ENCODE results near the gene SKI. TPM values are rescaled to one million over a fixed set of nuclear protein-coding genes. Genes with fewer than 3 reads are reported as not detected.
A peak's percentile ranks its signal among the peaks of the same experiment; 100 is the strongest.

SKI gene
- total RNA-seq, 1 donor from 2014 or later, result 34.8 TPM

DNA sequence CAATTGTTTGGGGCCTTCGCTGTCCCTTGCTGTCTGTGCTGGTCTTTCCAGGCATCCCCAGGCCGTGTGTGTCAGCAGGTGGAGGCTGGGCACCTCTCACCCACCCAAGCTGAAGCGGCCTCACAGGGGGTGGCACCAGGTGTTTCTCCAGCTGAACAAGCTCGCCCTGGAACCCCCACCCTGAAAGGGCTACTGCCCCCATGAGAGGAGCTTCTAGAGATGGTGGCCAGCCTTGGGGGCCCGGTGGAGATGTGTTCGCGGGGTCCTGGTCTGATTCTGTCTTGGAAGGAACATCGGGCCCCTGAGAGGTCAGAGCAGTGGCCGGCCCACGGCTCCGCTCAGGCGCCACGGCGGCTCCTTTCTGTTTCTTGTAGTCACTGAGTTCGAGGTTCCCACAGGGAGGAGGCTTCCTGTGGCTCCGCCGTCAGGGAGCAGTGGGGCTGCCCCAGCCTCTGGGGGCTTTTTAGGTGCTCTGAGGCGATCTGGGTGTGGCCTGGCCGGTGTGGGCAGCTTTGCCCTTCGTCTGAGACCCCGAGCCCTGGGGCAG lies 46.9 kb downstream of the SKI start:
- no peak for DNase-seq (ENCODE audit: low read depth)

DNA sequence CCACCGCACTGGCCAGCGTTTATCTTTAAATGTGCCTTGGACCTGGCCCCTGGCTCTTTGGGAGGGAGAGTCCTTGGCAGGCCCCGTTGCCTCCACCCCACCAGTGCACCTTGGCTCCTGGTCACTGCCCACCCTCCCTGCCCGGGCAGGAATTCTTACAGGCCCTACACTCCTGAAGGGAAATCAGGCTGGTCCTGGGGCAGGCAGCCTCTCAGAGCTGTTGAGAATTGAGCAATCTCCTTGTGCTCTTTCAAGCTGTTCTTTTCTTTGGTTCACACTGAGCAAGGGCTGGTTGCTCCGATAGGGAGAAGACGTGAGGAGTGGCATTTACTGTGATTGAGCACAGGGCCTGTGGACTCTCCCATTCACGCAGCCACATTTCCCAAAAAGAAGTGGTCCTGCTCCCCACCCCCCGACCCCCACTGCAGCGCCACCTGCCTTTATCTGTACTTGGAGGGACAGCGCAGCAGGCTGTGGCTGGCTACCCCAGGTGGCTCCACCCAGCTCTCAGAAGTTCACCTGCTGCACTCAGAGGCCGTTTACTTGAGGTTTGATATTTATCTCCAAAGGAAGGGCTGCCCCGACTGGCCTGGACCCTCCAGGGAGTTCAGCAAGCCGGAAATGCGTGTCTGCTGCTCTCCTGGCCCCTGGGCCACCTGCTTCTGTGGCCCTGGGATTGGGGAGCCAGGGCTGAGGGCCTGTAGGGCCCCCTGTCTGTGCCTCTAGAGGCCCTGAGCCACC lies 47.8 kb downstream of the SKI start:
- DNase-seq (ENCODE audit: low read depth), result peak; percentile 44

DNA sequence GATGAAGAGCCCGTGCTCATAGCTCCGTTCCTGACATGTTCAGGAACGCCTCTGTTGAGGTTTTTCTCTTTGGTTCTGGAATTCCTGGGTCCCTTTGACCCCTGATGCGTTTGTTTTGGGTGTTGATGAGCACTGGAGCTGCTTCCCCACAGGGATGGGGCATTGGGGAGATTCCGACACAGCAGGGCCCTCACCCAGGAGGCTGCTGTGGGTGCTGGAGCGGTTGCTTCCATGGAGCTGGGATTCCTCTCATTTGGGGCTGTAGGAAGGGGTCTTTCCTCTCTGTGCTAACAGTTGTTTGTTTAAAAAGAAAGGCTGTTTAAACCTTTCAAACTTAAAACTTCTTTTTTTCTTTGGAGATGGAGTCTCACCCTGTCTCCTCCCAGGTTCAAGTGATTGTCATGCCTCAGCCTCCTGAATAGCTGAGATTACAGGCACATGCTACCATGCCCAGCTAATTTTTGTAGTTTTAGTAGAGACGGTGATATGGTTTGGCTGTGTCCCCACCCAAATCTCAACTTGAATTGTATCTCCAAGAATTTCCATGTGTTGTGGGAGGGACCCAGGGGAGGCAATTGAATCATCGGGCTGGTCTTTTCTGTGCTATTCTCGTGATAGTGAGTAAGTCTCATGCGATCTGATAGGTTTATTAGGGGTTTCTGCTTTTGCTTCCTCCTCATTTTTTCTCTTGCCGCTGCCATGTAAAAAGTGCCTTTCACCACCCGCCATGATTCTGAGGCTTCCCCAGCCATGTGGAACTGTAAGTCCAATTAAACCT lies 48.9 kb downstream of the SKI start:
- DNase-seq (ENCODE audit: low read depth), result no peak

DNA sequence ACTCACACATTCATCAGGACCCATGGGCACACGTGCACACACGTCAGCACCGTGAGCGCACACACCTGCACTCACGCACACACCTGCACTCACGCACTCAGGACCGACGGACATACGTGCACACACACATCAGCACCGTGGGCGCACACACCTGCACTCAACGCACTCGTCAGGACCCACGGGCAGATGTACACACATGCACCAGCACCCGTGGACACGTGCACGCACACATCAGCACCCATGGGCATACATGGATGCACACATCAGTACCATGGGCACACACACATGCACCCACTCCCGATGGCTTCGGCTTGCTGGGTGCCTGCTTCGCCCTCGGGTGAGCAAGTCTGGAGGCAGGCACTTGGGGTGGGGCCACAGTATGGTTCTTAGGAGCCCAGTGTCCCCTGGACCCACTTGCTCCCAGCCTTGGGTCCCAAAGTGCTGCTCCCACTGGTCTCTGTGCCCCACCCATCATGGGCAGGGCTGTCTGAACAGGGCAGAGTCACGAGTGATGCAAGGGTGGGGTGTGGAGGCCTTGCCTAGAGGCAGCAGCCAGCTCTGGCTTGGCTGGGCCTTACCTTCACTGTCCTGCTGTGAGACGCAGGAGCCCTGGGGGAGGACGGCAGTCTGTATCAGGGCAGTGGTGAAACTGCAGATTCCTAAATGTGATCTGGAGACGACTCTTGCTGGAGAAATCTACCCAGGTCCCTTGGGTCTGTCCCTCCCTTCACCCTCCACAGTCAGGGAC lies 49.8 kb downstream of the SKI start:
- no peak for DNase-seq (ENCODE audit: low read depth)

DNA sequence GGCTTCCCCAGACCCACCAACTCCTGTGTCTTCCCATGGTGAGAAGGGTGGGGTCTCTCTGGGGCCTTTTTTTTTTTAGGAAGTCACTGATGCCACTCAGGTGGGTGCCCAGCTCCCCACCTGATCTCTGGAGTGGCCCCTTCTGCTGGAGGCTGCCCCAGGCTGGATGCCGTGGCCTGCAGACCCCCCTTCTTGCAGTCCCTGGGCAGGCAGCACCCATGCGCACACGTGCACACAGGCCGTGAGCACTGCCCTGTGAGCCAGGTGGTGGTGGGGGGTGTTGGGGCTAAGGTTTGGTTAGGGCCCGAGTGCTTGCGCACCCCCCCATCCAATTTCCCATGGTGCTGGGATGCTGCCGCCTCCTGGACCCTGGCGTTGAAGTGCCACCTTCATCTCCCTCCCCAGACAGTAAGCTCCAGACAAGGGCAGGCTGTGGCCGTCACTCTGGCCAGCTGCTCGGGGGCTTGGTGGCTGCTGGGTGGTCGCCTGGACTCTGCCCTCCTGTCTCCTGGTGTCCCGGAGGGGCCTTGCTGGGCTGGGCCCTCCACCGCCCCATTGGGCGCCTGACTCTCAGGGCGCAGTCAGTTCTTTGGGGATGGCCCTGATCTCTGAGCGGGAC lies 50.6 kb downstream of the SKI start:
- DNase-seq (ENCODE audit: low read depth), result no peak

DNA sequence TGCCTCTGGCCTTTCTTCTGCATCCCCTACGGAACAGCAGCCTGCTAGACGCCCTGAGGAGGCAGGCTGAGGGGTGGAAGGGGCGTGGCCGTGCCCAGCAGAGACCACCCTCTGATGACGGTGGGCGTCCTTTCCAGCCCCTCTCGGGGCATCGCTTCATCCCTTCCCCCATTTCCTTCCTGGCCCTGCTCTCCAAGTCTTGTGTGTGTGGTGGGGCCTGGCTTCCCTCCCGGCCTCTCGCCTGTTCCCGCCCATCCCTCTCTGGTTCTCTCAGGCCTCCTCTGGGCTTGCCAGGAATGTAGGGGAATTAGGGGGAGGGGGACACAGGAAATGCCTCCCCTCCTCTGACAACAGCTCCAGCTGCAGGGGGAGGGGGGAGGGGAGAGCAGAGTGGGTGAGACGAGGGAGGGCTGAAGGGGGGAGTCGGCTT lies 51.1 kb downstream of the SKI start:
- peak; percentile 58 for DNase-seq (ENCODE audit: low read depth)

DNA sequence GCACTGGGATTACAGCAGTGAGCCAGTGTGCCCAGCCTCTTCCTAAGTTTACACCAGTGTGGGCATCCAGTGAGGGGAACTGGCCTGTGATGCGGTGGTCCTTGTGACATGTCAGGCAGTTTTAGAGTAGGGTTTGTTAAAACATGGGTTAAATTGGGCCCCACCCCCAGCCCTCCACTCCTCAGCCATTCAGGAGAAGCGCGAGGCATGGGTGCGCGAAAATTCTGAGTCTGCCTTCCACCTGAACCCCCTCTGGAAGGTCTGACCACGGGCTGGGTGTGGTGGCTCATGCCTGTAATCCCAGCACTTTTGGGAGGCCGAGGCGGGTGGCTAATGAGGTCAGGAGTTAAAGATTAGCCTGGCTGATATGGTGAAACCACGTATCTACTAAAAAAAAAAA lies 51.7 kb downstream of the SKI start:
- DNase-seq (ENCODE audit: low read depth), result no peak

DNA sequence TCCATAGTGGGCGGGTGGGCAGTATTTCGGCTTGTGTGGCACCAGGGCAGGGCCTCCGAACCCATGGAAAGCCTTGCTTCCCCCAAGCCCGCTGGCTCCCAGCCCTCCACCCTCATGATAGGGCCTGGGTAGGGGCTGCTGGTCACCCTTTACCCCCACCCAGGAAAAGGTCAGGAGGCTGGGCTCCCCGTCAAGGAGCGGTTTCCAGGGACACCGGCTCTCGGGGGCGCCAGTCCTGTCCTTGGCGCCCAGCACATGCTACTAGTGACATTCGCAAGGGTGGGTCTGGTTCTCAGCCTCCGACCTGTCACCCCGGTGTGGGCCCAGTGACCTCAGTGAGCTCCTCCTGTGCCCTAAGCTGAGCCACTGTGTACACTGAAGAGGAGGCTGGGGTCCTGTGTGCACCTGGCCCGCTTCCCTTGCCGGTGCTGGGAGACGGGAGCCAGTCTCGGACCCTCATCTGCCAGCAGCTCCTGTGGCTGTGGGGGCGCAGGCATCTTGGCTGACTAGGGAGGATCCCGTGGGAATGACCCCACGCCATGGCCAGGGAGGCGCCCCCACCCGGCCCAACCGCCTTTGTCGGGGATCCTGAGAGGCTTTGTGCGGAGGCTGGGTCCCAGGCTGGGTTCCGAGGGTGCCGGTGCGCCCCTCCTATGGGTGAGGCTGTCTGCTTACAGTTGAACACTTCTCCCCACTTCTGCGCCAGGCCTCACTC lies 54.6 kb downstream of the SKI start:
- no peak for DNase-seq (ENCODE audit: low read depth)

DNA sequence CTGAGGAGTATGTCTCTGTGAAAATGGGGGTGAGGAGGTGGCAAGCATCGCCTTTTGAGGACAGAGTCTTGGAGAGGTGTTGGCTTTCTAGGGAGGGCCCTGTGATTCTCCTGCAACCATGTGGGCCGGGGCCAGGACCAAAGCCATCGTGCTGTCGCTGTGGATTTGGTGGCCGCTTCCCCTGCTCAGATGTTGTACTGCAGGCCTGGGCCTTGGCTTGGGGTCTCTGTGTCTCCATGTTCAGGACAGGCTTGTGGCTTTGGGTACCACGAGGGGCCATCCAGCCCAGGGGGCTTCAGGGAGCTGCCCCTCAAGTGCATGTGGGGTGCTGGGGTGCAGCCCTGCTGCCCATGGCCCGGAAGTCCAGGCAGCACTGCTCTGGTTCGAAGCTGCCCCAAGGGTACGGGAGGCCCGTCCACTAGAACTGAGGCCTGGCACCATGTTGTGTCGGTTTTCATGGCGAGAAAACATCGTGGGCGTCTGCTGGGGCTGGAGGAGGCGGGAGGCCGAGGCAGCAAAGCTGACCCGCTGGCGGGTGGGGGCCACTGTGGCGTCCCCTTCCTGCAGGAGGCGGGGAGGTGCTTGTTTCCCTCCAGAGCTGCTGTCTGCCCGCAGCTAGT lies 55.4 kb downstream of the SKI start:
- no peak for DNase-seq (ENCODE audit: low read depth)

DNA sequence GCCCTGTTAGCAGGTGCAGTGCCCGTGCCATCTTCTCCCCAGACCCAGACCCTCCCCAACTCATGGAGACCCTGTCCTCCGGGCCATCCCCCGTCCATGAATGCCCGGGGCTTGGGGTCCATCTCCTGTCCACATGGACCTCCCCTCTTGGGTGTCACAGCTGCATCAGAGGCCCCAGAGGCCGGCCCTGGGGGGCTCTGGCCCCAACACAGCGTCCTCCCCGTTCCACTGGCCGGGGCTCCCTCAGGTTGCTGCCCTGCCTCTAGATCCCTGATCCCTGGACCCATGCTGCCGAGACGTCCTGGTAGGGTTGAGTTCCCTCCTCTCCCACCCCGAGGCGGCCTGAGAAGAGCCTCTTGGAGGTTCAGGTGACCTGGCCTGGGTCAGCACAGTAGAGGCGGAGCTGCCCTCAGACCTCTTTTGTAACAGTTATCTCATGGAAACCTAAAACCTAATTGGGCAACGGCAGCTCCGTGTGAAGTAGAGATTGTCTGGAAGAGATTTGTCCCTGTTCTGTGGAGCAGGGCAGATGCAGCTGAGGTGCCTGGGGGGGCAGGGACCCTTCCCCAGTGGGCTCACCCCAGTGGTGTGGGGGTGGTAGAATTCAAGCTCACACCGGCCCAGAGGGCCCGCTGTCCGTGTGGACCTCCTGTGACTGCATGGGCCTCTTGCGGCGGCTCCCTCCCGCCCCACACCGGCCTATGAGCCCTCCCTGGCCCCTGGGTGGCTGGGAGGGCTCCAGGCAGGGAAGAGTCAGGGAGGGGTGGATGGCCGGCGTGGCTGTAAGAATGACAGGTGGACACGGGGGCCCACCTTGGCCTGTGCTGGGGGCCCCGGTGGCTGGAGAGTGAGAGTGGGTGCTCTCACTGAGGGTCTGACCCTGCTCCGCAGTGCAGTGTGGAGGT lies 56.1 kb downstream of the SKI start:
- no peak for DNase-seq (ENCODE audit: low read depth)

DNA sequence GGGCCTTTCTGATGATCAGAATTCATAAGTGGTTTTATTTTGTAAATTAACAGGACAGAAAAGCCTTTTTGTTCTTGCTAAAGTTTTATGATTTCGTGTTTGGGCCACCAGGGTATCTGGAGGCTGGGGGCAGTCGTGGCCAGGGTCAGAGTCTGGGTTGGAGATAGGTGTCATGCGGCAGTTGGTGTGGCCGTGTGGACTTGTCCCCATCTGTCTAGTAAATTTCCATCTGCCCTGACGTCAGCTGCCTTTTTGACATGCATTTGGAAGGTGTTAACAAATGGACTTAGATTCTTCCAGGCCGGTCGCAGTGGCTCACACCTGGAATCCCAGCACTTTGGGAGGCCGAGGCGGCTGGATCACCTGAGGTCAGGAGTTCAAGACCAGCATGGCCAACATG lies 56.8 kb downstream of the SKI start:
- DNase-seq (ENCODE audit: low read depth), result no peak

DNA sequence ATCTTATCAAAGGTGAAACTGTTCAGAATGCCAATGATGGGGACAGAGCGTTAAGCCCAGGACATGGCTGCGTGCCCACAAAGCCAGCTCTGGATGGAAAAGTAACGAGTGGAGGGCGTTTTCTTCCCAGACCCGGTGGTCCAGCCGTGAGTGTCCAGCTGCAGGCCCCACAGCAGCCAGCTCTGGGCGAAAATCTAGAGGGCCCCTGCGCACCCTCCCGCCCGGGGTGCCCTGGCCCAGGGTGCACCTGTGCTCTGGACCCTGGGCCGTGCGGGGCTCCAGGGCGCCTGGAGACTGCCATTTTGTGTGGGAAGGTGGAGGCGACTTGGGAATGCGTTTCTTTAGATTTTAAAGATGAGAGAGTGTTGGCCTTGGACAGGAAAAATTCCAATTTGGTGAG lies 58.8 kb downstream of the SKI start:
- DNase-seq (ENCODE audit: low read depth), result no peak

DNA sequence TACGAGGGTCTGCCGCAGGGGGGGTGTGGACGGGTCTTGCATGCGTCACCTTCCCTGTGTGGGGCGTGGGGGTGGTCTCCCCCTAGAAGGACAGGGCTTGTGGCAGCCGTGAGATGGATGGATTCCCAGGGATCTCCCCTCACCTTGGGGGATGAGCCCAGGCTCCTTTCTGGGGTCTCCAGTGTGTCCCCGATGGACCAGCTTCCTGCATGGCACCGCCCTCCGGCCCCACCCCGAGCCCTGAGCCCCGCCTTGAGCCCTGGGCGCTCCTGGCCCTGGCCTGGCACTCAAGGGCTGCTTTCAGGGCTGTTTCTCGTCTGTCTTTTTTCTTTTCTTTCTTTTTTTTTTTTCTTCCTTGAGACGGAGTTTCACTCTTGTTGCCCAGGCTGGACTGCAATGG lies 59.5 kb downstream of the SKI start:
- DNase-seq (ENCODE audit: low read depth), result no peak

DNA sequence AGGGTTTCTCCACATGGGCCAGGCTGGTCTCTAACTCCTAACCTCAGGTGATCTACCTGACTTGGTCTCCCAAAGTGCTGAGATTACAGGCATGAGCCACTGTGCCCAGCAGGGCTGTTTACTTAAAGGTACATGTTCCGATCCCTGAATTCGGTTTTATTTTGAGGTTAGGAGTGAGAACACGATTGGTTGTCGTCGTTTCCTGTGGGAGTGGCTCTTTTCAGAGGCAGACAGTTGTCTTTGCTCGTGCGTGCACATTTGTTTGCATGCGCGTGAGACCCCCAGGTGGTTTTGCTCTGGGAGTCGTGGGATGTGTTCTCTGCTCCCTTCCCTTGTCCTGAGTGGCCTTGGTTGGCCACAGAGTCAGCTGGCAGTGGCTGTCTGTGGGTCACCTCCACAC lies 60.2 kb downstream of the SKI start:
- no peak for DNase-seq (ENCODE audit: low read depth)

DNA sequence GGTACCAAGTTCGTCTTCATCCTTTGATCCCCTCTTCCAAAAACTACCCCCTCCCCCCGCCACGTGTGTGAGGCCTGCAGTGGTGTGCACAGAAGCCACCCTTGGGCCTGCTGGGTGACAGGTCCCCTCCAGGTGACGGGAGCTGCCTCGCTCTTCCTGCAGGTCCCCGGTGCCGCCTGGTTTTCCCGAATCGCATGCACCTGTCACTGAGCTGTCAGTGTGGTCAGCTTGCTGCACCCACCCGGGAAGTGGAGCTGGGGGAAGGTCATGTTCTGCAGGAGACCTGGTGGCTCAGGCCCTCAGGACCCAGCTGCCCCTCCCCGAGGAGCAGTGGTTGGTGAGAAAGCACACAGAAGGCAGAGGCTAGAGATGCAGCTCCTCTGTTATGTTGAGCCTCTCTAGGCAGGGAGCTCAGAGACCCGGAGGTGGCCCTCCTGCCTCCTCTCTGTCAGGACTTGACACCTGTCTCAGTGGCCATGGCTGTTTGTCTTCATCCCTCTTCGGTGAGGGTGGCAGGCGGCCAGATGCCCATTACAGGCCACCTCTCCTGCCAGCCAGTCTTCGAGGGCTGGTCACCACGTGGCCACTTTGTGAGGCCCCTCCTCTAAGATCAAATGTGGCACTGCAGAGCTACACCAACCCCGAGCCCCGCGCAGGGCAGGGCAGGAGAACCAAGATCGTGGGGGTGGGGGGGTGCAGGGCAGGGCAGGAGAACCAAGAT lies 60.9 kb downstream of the SKI start:
- no peak for DNase-seq (ENCODE audit: low read depth)

DNA sequence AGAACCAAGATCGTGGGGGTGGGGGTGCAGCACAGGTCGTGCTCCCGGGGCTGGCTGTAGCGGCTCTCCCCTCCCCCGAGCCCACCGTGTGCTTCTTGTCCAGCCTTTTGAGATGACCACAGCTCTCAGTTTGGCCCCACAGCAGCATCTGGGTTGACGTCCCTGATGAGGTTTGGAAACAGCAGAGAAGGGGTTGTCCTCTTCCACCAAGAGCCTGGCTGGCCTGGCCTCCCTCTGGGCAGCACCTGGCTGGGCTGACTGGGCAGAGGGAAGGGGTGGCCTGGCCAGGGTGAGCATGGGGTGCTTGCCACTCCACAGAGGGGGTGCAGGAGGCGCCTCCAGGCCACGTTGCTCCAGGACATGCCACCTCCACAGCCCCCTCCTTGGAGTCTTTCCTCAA lies 61.5 kb downstream of the SKI start:
- DNase-seq (ENCODE audit: low read depth), result no peak

DNA sequence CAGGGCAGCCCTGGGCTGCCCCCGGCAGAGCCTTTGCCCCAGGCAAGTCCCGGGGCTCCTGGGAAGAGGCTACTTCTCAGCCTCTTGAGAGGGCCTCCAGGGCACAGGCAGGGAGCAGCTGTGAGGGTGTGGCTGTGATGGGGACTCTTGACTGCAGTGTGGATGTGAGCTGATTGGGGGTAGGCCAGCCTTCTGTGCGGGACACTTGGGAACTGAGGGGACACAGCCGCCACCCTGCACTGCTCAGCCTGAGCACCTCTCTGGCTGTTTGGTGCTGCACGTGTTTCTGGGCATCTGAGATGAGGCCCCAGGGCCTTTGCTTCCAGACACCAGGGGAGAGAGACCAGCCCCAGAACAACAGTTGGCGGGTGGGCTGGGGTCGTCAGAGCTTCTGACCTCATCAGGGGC lies 62.1 kb downstream of the SKI start:
- no peak for DNase-seq (ENCODE audit: low read depth)

DNA sequence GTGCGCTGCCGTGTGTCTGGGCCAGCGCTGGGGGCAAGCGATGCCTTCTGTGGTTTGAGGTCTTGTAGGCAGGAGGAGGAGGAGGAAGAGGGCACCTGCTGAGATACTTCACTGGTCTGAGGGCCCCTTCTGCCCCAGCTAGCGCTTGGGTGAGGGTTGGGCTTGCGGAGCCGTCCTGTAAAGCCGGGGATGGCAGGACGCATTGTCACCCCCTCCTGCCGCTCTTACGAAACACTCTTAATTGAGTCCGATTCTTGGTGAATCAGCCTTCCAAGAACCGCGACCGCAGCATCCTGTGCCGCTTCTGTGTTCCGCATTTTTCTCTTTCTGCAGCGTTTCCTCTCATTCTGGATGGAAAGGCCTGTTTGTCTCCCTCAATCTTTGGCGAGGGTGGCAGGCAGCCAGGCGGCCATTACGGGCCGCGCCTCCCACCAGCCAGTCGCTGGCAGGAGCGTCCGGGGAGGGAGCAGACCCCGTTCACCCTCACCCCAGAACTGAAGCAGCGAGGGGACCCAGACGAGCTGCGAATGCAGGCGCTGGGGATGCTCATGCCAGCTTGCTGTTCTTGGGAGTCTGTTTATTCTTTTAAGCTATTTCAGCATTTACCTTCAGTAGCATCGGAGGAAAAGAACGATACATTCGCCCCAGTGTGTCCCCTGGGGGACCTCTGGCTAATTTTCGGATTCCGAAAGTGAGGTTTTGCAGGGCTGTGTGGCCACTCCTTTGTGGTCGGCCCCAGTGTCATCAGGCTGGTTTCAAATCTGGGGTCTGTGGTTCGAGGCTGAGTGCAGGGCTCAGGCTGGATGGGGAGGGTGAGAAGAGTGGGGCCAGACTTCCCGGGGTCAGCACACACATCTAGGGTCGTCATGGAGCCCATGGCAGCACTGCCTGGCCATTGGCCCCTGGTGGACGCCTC lies 62.7 kb downstream of the SKI start:
- peak; percentile 14 for DNase-seq (ENCODE audit: low read depth)
